Jurkat, Clone E6-1 (cell line): ENCODE data around the gene ZBP1.
A peak's percentile ranks its signal among the peaks of the same experiment; 100 is the strongest.
"Not testable (repeated sequence)": the region's sequence is repeated elsewhere in the genome, so short reads cannot be mapped to it uniquely, and the experiment has no call there.

Experiments used
- DNase-seq: peaks from one replicate; pipeline ENCODE4 v3.0.0-alpha.2; 2011; ENCODE audit warnings: low read depth, low spot score
- H3K4me3 ChIP-seq: 2 replicates; pipeline ENCODE4 v1.5.1; 2011; ENCODE audit warnings: mild to moderate bottlenecking, low read length, control low read depth, moderate library complexity

Gene ZBP1

GRCh38 chr20:57648878-57649616 is 28.8 kb upstream of the ZBP1 start:
- no peak overlapping the region for H3K4me3 ChIP-seq
- DNase-seq, result no peak

- H3K4me3 ChIP-seq, result no peak overlapping the region
These were observed 27.9 kb upstream of the ZBP1 start for GRCh38 chr20:57647933-57648785.

GRCh38 chr20:57647006-57647932 is 27.0 kb upstream of the ZBP1 start:
- H3K4me3 ChIP-seq, result no peak overlapping the region
- no peak for DNase-seq

More at GRCh38 chr20:57647933-57648785, 27.9 kb upstream of the ZBP1 start:
- no peak for DNase-seq

GRCh38 chr20:57638895-57639236 is 18.6 kb upstream of the ZBP1 start:
- H3K4me3 ChIP-seq, result no peak overlapping the region
- no peak for DNase-seq

- no peak overlapping the region for H3K4me3 ChIP-seq
- no peak for DNase-seq
These were observed 18.1 kb upstream of the ZBP1 start for GRCh38 chr20:57638173-57638894.

GRCh38 chr20:57633945-57634491 is 13.8 kb upstream of the ZBP1 start:
- DNase-seq, result peak; percentile 98
- H3K4me3 ChIP-seq, result no peak overlapping the region

GRCh38 chr20:57632286-57632685 is 12.1 kb upstream of the ZBP1 start:
- H3K4me3 ChIP-seq, result no peak overlapping the region
- DNase-seq, result no peak

GRCh38 chr20:57630061-57630460 is 9.8 kb upstream of the ZBP1 start:
- DNase-seq, result no peak
- no peak overlapping the region for H3K4me3 ChIP-seq

GRCh38 chr20:57629491-57629901 is 9.3 kb upstream of the ZBP1 start:
- DNase-seq, H3K4me3 ChIP-seq: not testable (repeated sequence)

GRCh38 chr20:57628962-57629308 is 8.7 kb upstream of the ZBP1 start:
- not testable (repeated sequence) for DNase-seq, H3K4me3 ChIP-seq

GRCh38 chr20:57628047-57628961 is 8.1 kb upstream of the ZBP1 start:
- peak overlapping the region; percentile 28; the same call in 1 of the 2 replicates for H3K4me3 ChIP-seq
- DNase-seq, result peak; percentile 81

- no peak overlapping the region for H3K4me3 ChIP-seq
- no peak for DNase-seq
These were observed 7.1 kb upstream of the ZBP1 start for GRCh38 chr20:57627339-57627738.

- DNase-seq, result no peak
- H3K4me3 ChIP-seq, result no peak overlapping the region
These were observed 5.8 kb upstream of the ZBP1 start for GRCh38 chr20:57625978-57626377.

- no peak for DNase-seq
These were observed 5.1 kb upstream of the ZBP1 start for GRCh38 chr20:57625181-57625958.

GRCh38 chr20:57624124-57624523 is 3.9 kb upstream of the ZBP1 start:
- no peak for DNase-seq
- no peak overlapping the region for H3K4me3 ChIP-seq

More at GRCh38 chr20:57625181-57625958, 5.1 kb upstream of the ZBP1 start:
- H3K4me3 ChIP-seq, result no peak overlapping the region

- DNase-seq, result peak; percentile 74
- no peak overlapping the region for H3K4me3 ChIP-seq
These were observed 2.6 kb upstream of the ZBP1 start for GRCh38 chr20:57622579-57623381.
